ENCODE results near the gene PRND. TPM values are rescaled to one million over a fixed set of nuclear protein-coding genes. Genes with fewer than 3 reads are reported as not detected.

PRND gene
- total RNA-seq, 1 experiment from 2014 or later: 0.04 TPM

- H2AFZ ChIP-seq (ENCODE audit: low read length): no peak overlapping the region
- H3T11ph ChIP-seq (ENCODE audit: low read length): no peak overlapping the region
- Mint-ChIP-seq H3K27ac (no peak overlapping the region), H3K4me3 (no peak overlapping the region), H3K4me1 (peaks cover 9% of the 10 kb centered on the region in 2 experiments), H3K36me3 (ENCODE audit: insufficient read depth in 1 of 3, low read depth in 3 of 3) (no peaks in the 10 kb centered on the region), H3K9me3 (peaks cover 0 to 2% of the 10 kb centered on the region in 2 experiments; a peak in 2 of 5 replicates), H3K27me3 (ENCODE audit: low read depth) (no peaks in the 10 kb centered on the region; the same call in none of the 2 replicates)
- H3K23ac ChIP-seq (ENCODE audit: insufficient read length, low read depth, low read length): no peak overlapping the region
- H4K91ac ChIP-seq (ENCODE audit: insufficient read length, low read depth, low read length): no peak overlapping the region
- no peak overlapping the region for H2BK120ac ChIP-seq (ENCODE audit: low read depth, low read length, poor library complexity, severe bottlenecking)
- no peak overlapping the region for H4K5ac ChIP-seq (ENCODE audit: insufficient read length, low read depth, low read length)
- H2BK15ac ChIP-seq (ENCODE audit: low read depth, low read length): no peak overlapping the region
- WGBS (ENCODE audit: extremely low coverage, insufficient read length, low lambda C conversion rate): no CpG with 5 or more reads among the region's 5 CpGs
- no peaks in the 10 kb centered on the region for H3K27me3 ChIP-seq (ENCODE audit: insufficient read depth, low read length)
- DNase-seq: no peak
- H2BK20ac ChIP-seq (ENCODE audit: low read depth, low read length, poor library complexity, severe bottlenecking): no peak overlapping the region
- H3K14ac ChIP-seq (ENCODE audit: insufficient read depth, low read length): no peak overlapping the region
- no peak overlapping the region for H2BK12ac ChIP-seq (ENCODE audit: insufficient read length, low read depth, low read length)
- no peak overlapping the region for H3K4me2 ChIP-seq (ENCODE audit: insufficient read depth, insufficient read length, low read length)
- H4K8ac ChIP-seq (replicated peaks; ENCODE audit: insufficient read length, low read depth, low read length): no peak overlapping the region
- H3K79me1 ChIP-seq (ENCODE audit: insufficient read depth, low read depth, low read length, poor library complexity, severe bottlenecking): no peaks in the 10 kb centered on the region
- H3K9ac ChIP-seq (ENCODE audit: extremely low read depth, insufficient read length, low read length): no peak overlapping the region
- H3K4ac ChIP-seq (ENCODE audit: low read depth, low read length): no peak overlapping the region
- H3K18ac ChIP-seq (ENCODE audit: insufficient read length, low read depth, low read length): no peak overlapping the region
- H3K9me3 ChIP-seq (ENCODE audit: control insufficient read depth, low read depth, low read length): no peaks in the 10 kb centered on the region
- TF ChIP-seq, protein P1, sequence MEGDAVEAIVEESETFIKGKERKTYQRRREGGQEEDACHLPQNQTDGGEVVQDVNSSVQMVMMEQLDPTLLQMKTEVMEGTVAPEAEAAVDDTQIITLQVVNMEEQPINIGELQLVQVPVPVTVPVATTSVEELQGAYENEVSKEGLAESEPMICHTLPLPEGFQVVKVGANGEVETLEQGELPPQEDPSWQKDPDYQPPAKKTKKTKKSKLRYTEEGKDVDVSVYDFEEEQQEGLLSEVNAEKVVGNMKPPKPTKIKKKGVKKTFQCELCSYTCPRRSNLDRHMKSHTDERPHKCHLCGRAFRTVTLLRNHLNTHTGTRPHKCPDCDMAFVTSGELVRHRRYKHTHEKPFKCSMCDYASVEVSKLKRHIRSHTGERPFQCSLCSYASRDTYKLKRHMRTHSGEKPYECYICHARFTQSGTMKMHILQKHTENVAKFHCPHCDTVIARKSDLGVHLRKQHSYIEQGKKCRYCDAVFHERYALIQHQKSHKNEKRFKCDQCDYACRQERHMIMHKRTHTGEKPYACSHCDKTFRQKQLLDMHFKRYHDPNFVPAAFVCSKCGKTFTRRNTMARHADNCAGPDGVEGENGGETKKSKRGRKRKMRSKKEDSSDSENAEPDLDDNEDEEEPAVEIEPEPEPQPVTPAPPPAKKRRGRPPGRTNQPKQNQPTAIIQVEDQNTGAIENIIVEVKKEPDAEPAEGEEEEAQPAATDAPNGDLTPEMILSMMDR (conservative IDR thresholded peaks at IDR 0.05): no peak
- no peak overlapping the region for H2BK5ac ChIP-seq (ENCODE audit: insufficient read length, low read length)
- H4K20me1 ChIP-seq (ENCODE audit: control insufficient read depth, insufficient read depth, insufficient read length): no peaks in the 10 kb centered on the region
- no peak overlapping the region for H3K56ac ChIP-seq (ENCODE audit: insufficient read length, low read depth, low read length)
- no peaks in the 10 kb centered on the region for H3K4me1 ChIP-seq (ENCODE audit: insufficient read depth, low read length)
- no peaks in the 10 kb centered on the region for H3K23me2 ChIP-seq (ENCODE audit: insufficient read length, low read depth, low read length, poor library complexity, severe bottlenecking)
- H2AK5ac ChIP-seq (ENCODE audit: insufficient read length, low read length): no peak overlapping the region
- H3K27ac ChIP-seq (ENCODE audit: insufficient read length, low read depth, low read length): no peak overlapping the region
- H3K79me2 ChIP-seq (ENCODE audit: insufficient read depth, low read length): no peaks in the 10 kb centered on the region
These were observed 10.2 kb upstream of the PRND start for GRCh38 chr20:4711511-4711910.
